NCI-H2227 treated with DMSO at 0.1 percent for 48 hours (cell line): ENCODE results near the gene CACNA2D3.
A peak's percentile ranks its signal among the peaks of the same experiment; 100 is the strongest.

Experiments used
- DNase-seq: peaks from one replicate; lab custom pipeline; 2025; lab: John Stamatoyannopoulos, UW

Gene CACNA2D3

GRCh38 chr3:54127499-54128056 lies 5.2 kb downstream of the CACNA2D3 start:
- no peak for DNase-seq

GRCh38 chr3:54131026-54131605 lies 8.8 kb downstream of the CACNA2D3 start:
- no peak for DNase-seq

GRCh38 chr3:54131890-54132289 lies 9.5 kb downstream of the CACNA2D3 start:
- DNase-seq, result peak; percentile 85

GRCh38 chr3:54132685-54133084 lies 10.3 kb downstream of the CACNA2D3 start:
- DNase-seq, result no peak

DNA sequence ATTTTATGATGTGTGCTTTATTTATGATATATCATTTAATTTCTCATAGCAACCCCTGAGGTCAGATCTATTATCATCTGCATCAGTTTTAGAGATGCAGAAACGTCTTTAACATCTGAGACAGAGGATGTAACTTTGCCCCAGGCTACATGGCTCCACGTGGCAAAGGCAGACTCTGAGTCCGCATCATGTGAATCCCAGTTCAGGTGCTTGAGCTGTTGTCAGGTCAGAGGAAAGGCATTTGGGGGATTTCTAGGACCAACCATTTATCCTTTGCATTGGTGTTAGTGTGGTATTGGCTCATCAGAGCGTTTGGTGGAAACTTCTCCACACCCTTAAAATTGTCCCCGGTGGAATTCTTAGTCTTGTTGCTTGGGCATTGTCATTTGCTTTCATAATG lies 10.8 kb downstream of the CACNA2D3 start:
- no peak for DNase-seq

- no peak for DNase-seq
Observed at GRCh38 chr3:54134155-54134554, 11.8 kb downstream of the CACNA2D3 start.

- DNase-seq, result no peak
Observed at GRCh38 chr3:54134713-54135112, 12.4 kb downstream of the CACNA2D3 start.

GRCh38 chr3:54137311-54137710 lies 15.0 kb downstream of the CACNA2D3 start:
- peak; percentile 30 for DNase-seq

GRCh38 chr3:54138937-54139547 lies 16.7 kb downstream of the CACNA2D3 start:
- no peak for DNase-seq

- DNase-seq, result no peak
Observed at GRCh38 chr3:54139630-54140029, 17.3 kb downstream of the CACNA2D3 start.

DNA sequence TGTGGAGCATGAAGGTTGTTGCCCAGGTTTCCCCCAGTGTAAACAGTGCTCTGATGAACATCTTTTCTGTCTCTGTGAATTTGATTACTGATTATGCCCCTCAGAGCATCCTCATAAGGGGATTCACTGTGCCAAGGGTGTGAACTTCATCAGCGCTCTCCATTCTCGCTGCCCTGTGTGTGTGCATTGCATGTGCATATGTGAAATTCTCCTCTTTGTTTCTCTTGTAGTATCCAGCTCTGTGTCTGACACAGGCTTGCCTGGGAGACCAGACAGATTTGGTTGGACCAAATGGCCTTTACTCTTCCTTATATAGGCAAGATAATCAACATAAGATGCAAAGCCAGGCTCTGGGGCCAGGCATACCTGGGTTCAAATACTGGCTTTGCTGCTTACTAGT lies 21.9 kb downstream of the CACNA2D3 start:
- no peak for DNase-seq

DNA sequence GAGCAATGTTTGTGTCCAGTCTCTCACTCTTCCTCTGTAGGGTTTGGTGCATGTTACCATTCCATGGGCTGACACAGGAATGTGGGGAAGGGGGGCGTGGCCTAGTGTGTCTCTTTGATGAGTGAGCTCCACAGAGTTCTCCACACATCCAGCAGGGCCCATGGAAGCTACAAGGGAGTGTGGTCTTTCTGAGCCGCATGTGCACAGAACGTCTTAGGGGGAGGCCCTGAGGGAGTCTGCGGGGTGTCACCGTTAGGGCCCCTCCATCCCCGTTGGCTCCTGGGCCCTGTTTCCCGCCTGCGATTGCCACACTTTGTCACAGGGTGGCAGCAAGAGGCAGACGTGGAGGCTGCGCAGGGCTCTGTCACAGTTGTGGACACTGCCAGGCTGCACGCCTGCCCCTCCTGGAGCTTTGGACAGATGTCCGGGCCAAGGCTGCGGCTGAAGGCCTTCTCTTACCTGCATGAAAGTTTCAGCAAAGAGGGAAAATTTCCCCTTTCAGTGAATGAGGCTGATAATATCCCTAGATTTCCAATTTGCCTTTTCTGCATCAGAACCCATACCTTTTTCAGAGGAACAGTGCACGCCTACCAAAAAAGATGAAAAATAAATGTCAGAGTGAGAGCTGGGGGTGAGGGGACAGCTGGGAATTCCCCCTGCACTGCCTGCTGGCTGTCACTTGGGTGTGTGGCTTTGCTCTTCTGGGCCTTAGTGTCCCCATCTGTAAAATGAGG lies 24.3 kb downstream of the CACNA2D3 start:
- peak; percentile 29 for DNase-seq

- no peak for DNase-seq
Observed at GRCh38 chr3:54150864-54151467, 28.6 kb downstream of the CACNA2D3 start.

- no peak for DNase-seq
Observed at GRCh38 chr3:54153477-54153876, 31.1 kb downstream of the CACNA2D3 start.

DNA sequence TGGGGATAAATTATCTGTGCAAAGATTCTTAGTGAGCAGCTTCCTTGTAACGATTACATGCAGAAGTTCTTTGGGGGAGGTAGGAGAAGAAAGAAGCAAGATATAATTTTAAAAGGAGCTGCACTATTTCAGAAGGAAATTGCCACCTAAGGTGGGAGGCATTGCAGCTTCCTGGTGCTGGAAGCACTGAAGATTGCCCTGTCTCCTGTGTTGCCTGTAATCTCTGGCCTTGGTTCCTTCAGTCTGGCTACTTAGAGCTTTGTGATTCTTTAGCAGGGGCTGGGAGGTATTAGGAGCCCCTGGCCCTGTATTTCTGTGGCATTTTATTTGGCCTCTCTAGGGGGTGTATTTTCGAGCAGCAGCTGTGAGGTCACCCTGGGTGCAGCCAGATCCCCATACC lies 35.5 kb downstream of the CACNA2D3 start:
- DNase-seq, result peak; percentile 76

- no peak for DNase-seq
Observed at GRCh38 chr3:54159917-54160316, 37.6 kb downstream of the CACNA2D3 start.

- no peak for DNase-seq
Observed at GRCh38 chr3:54163441-54163840, 41.1 kb downstream of the CACNA2D3 start.

GRCh38 chr3:54164192-54164975 lies 42.0 kb downstream of the CACNA2D3 start:
- no peak for DNase-seq

GRCh38 chr3:54165865-54166264 lies 43.5 kb downstream of the CACNA2D3 start:
- DNase-seq, result no peak

GRCh38 chr3:54167999-54168398 lies 45.6 kb downstream of the CACNA2D3 start:
- no peak for DNase-seq

- no peak for DNase-seq
Observed at GRCh38 chr3:54168451-54168850, 46.1 kb downstream of the CACNA2D3 start.

- no peak for DNase-seq
Observed at GRCh38 chr3:54169524-54169923, 47.2 kb downstream of the CACNA2D3 start.
